HepG2 (cell line): ENCODE data around the gene AUH. TPM values are rescaled to one million over a fixed set of nuclear protein-coding genes. Genes with fewer than 3 reads are reported as not detected.

Experiments
- ATAC-seq: fragments of 200-7000 bp; cut with Tn5 transposase; 3 replicates; pipeline ENCODE4 v1.9.1; 2020; ENCODE audit warnings: mild to moderate bottlenecking, moderate library complexity
- BruUV-seq: library from RNA; stranded (reverse); fragments of 400-500 nt; replicated peaks from 2 replicates; lab custom pipeline; 2021; lab: Mats Ljungman, UMichigan
- CTCF ChIA-PET: fragments of 300-600 bp; formaldehyde crosslinking; extraction: SDS; loops from one replicate; lab custom pipeline; 2021; ENCODE audit warnings: low total read pairs, inconsistent platforms, low intra/inter-chr PET ratio; lab: Yijun Ruan, JAX
- POLR2A ChIA-PET: fragments of 350-600 bp; sonication (Branson Sonifier 250); formaldehyde crosslinking; loops from one replicate; lab custom pipeline; 2020; ENCODE audit warnings: antibody characterized with exemption, inconsistent platforms; lab: Yijun Ruan, JAX
- DNase-seq: peaks from one replicate; pipeline ENCODE4 v3.0.0-alpha.2; 2015; ENCODE audit warnings: low spot score
- FAIRE-seq: peaks from 3 replicates; lab custom pipeline; 2011; peaks lifted over from hg19 to GRCh38; lab: Jason Lieb, UNC
- H2AFZ ChIP-seq: one replicate; pipeline ENCODE4 v1.6.1; 2011; ENCODE audit warnings: low read length, inconsistent platforms
- H3K27ac ChIP-seq: fragments of 300-600 bp; 3 replicates; pipeline ENCODE4 v1.8.0; 2011; ENCODE audit warnings: mixed run types, mild to moderate bottlenecking, mixed read lengths, low read length, inconsistent platforms; ENCODE audit not compliant: insufficient read depth; ENCODE audit errors: extremely low read length
- H3K27me3 ChIP-seq, 2 experiments: fragments of 200-600 bp in 1 of 2; 2 replicates in 1 of 2; 3 replicates in 1 of 2; pipeline versions ENCODE4 v1.6.0 to v1.8.0; 2011; ENCODE audit warnings: low read length in 2 of 2, mild to moderate bottlenecking in 2 of 2, moderate library complexity in 2 of 2, inconsistent platforms in 1 of 2; ENCODE audit not compliant: insufficient read depth in 2 of 2, control insufficient read depth in 1 of 2
- H3K36me3 ChIP-seq, 2 experiments: fragments of 200-600 bp in 1 of 2; replicated peaks in 1 of 2; 2 replicates in 1 of 2; 3 replicates in 1 of 2; pipeline versions ENCODE4 v1.5.1 to v1.8.0; 2011; ENCODE audit warnings: low read length in 2 of 2, inconsistent platforms in 1 of 2; ENCODE audit not compliant: insufficient read depth in 2 of 2, control insufficient read depth in 1 of 2
- H3K4me1 ChIP-seq: 2 replicates; pipeline ENCODE4 v1.5.1; 2012; ENCODE audit warnings: low read length, inconsistent platforms; ENCODE audit not compliant: insufficient read depth
- H3K4me2 ChIP-seq: 2 replicates; pipeline ENCODE4 v1.6.0; 2011; ENCODE audit warnings: low read depth, low read length, inconsistent platforms
- H3K4me3 ChIP-seq, 3 experiments: fragments of 200-600 bp in 1 of 3; sonication (generic), shearing (Covaris generic) in 1 of 3; replicated peaks in 1 of 3; 2 replicates each; pipeline ENCODE4 v1.5.1; 2011 to 2016; ENCODE audit warnings: low read length in 3 of 3, inconsistent platforms in 2 of 3, low read depth in 2 of 3, mild to moderate bottlenecking in 2 of 3, control low read depth in 1 of 3, mixed read lengths in 1 of 3; ENCODE audit not compliant: insufficient read depth in 1 of 3
- H3K79me2 ChIP-seq: one replicate; pipeline ENCODE4 v1.6.1; 2011; ENCODE audit warnings: low read length, inconsistent platforms; ENCODE audit not compliant: insufficient read depth
- H3K9ac ChIP-seq: 2 replicates; pipeline ENCODE4 v1.6.0; 2011; ENCODE audit warnings: mild to moderate bottlenecking, low read depth, low read length, inconsistent platforms; ENCODE audit not compliant: insufficient read depth
- H3K9me3 ChIP-seq: 2 replicates; pipeline ENCODE4 v1.5.1; 2012; ENCODE audit warnings: mild to moderate bottlenecking, low read length
- H4K20me1 ChIP-seq: 2 replicates; pipeline ENCODE4 v1.6.0; 2011; ENCODE audit warnings: inconsistent platforms, mild to moderate bottlenecking, low read length, moderate library complexity; ENCODE audit not compliant: insufficient read depth
- DMAP1 ChIP-seq: IDR thresholded peaks from 2 replicates; pipeline ENCODE4 v1.6.1; 2016
- GPBP1L1 ChIP-seq: sonication (generic); formaldehyde crosslinking; IDR thresholded peaks from 2 replicates; pipeline ENCODE4 v1.5.0; 2020; ENCODE audit warnings: mild to moderate bottlenecking, missing genetic modification reagents
- HMG20B ChIP-seq: conservative IDR thresholded peaks from 2 replicates; pipeline ENCODE4 v1.6.1; 2016; ENCODE audit warnings: missing genetic modification reagents, missing compliant biosample characterization
- KDM3A ChIP-seq: IDR thresholded peaks from 2 replicates; pipeline ENCODE4 v1.6.1; 2018; ENCODE audit warnings: low read depth, missing compliant biosample characterization
- ONECUT2 ChIP-seq: sonication (generic); formaldehyde crosslinking; IDR thresholded peaks from 2 replicates; pipeline ENCODE4 v1.4.0; 2020; ENCODE audit warnings: missing genetic modification reagents
- PHF5A ChIP-seq: IDR thresholded peaks from one replicate; pipeline ENCODE4 v1.6.1; 2018; ENCODE audit warnings: low read depth, missing genetic modification reagents; ENCODE audit not compliant: unreplicated experiment
- PLSCR1 ChIP-seq: sonication (generic); formaldehyde crosslinking; IDR thresholded peaks from 2 replicates; pipeline ENCODE4 v1.5.0; 2020; ENCODE audit warnings: missing genetic modification reagents, mild to moderate bottlenecking, borderline replicate concordance
- STAT6 ChIP-seq: sonication (generic); formaldehyde crosslinking; IDR thresholded peaks from 2 replicates; pipeline ENCODE4 v1.4.0; 2020; ENCODE audit warnings: missing genetic modification reagents, mild to moderate bottlenecking, borderline replicate concordance
- THAP11 ChIP-seq: IDR thresholded peaks from 2 replicates; pipeline ENCODE4 v1.6.1; 2016; ENCODE audit warnings: missing biosample characterization, missing genetic modification reagents
- ZBTB7B ChIP-seq: sonication (generic); formaldehyde crosslinking; IDR thresholded peaks from 2 replicates; pipeline ENCODE4 v1.4.0; 2020; ENCODE audit warnings: missing genetic modification reagents
- ZGPAT ChIP-seq: IDR thresholded peaks from 2 replicates; pipeline ENCODE4 v1.6.1; 2016; ENCODE audit warnings: mild to moderate bottlenecking
- ZNF512B ChIP-seq: sonication (generic); formaldehyde crosslinking; IDR thresholded peaks from 2 replicates; pipeline ENCODE4 v1.5.1; 2020; ENCODE audit warnings: missing genetic modification reagents, mild to moderate bottlenecking, borderline replicate concordance
- ZNF546 ChIP-seq: sonication (generic); formaldehyde crosslinking; conservative IDR thresholded peaks from 2 replicates; pipeline ENCODE4 v1.8.1; 2023; ENCODE audit warnings: mild to moderate bottlenecking, missing genetic modification reagents
- ZNF616 ChIP-seq: sonication (generic); formaldehyde crosslinking; IDR thresholded peaks from 2 replicates; pipeline ENCODE4 v1.5.0; 2020; ENCODE audit warnings: low read depth, mild to moderate bottlenecking, missing genetic modification reagents
- ZNF839 ChIP-seq: sonication (generic); formaldehyde crosslinking; IDR thresholded peaks from 2 replicates; pipeline ENCODE4 v1.4.0; 2020; ENCODE audit warnings: missing genetic modification reagents, mild to moderate bottlenecking, borderline replicate concordance
- WGBS: methylation state at CpG from one replicate; pipeline ENCODE4 v1.1.6; 2017; ENCODE audit warnings: low lambda C conversion rate; 5-methylcytosine and 5-hydroxymethylcytosine counted together
- in situ Hi-C: cut with HindIII; loops from 2 replicates; pipeline ENCODE4 v1.10.0; 2017; ENCODE audit warnings: low pct_unique_long_range_greater_than_20kb; ENCODE audit not compliant: extremely low pct_ligation_motif_present
- intact Hi-C: fragments of 100-400 bp; cut with micrococcal nuclease; formaldehyde crosslinking; loops from one replicate; pipeline ENCODE4 v1.10.0; 2022; ENCODE audit not compliant: unreplicated experiment
- polyA plus RNA-seq, 8 experiments: library from polyadenylated mRNA; depleted of rRNA in 3 of 8; stranded (reverse) in 7 of 8; unstranded in 1 of 8; fragments of >200 nt; fragmentation: Illumina TruSeq in 4 of 8; extraction: Trizol in 4 of 8; gene quantifications; 2 replicates each; pipeline versions ENCODE4 v1.2.1 to v1.2.3, GENCODE V29; 2011 to 2016; ENCODE audit warnings: low read depth in 4 of 8, missing spikeins in 1 of 8, mixed read lengths in 1 of 8; ENCODE audit not compliant: insufficient read depth in 1 of 8
- total RNA-seq, 5 experiments: library from RNA; depleted of rRNA; stranded (reverse); fragments of >200 nt; fragmentation: Illumina TruSeq; extraction: Trizol; gene quantifications; 2 replicates each; pipeline ENCODE4 v1.2.3, GENCODE V29; 2016; ENCODE audit warnings: low read depth in 1 of 5

Gene AUH
- total and polyA plus RNA-seq, 2 of the 13 experiments (the other 11 are each of a cell fraction or from before 2014, with no cell fraction given): 25.8 to 31.9 TPM

GRCh38 chr9:91321691-91322090, 40.0 kb downstream of the AUH start (continued):
- TF ChIP-seq GPBP1L1 (CRISPR knock-in tag) (no peak), PHF5A (no peak), ZNF546 (CRISPR knock-in tag) (no peak), DMAP1 (CRISPR knock-in tag) (no peak), ZNF616 (CRISPR knock-in tag) (no peak), PLSCR1 (CRISPR knock-in tag) (no peak), KDM3A (CRISPR knock-in tag) (no peak), STAT6 (CRISPR knock-in tag) (no peak)
- TF ChIP-seq, all 625 proteins: peak for 0

- Histone ChIP-seq H3K4me3 (no peak overlapping the region), H3K9me3 (no peaks in the 10 kb centered on the region), H3K27ac (no peak overlapping the region), H3K27me3 (no peaks in the 10 kb centered on the region), H4K20me1 (no peaks in the 10 kb centered on the region), H3K79me2 (no peaks in the 10 kb centered on the region), H2AFZ (no peak overlapping the region), H3K4me2 (no peak overlapping the region), H3K4me1 (no peaks in the 10 kb centered on the region), H3K36me3 (peaks cover 2 to 36% of the 10 kb centered on the region in 2 experiments; a peak in 3 of 5 replicates), H3K9ac (no peak overlapping the region)
- CTCF ChIA-PET: no interaction called here
- in situ Hi-C loops (no loop called here), intact Hi-C loops (no loop called here)
- WGBS: 97% methylated on average over 4 of the region's 4 CpGs
- DNase-seq (no peak), ATAC-seq (no peak), FAIRE-seq (no peak)
- POLR2A ChIA-PET: no interaction called here
- no TSS peak for BruUV-seq
- TF ChIP-seq HMG20B: no peak
- TF ChIP-seq THAP11 (CRISPR knock-in tag): no peak
- no peak for TF ChIP-seq ZNF839 (CRISPR knock-in tag)
- no peak for TF ChIP-seq ZBTB7B (CRISPR knock-in tag)
- no peak for TF ChIP-seq ONECUT2 (CRISPR knock-in tag)
- TF ChIP-seq ZNF512B (CRISPR knock-in tag): no peak
- TF ChIP-seq ZGPAT (CRISPR knock-in tag): no peak
Measured at GRCh38 chr9:91320299-91320698, 41.4 kb downstream of the AUH start.
